Measurements from ENCODE around the gene MSRB3. TPM values are rescaled to one million over a fixed set of nuclear protein-coding genes. Genes with fewer than 3 reads are reported as not detected.

Gene MSRB3
- total RNA-seq, 2 donors from 2014 or later: 3.5 to 29.6 TPM

- Histone ChIP-seq H3K4me3 (no peak overlapping the region), H3K36me3 (no peaks in the 10 kb centered on the region), H3K27ac (no peak overlapping the region), H3K9me3 (no peaks in the 10 kb centered on the region), H3K4me1 (no peaks in the 10 kb centered on the region), H3K27me3 (no peaks in the 10 kb centered on the region), H3K9ac (ENCODE audit: low read depth in 2 of 2, low read length in 2 of 2) (no peak overlapping the region)
- DNase-seq: no peak
- intact Hi-C loops (cut with DNase I): no loop called here
- no peak for TF ChIP-seq CTCF (IDR thresholded peaks at IDR 0.05)
Observed at GRCh38 chr12:65462484-65462883, 184.0 kb downstream of the MSRB3 start.

- H3K27me3 ChIP-seq: no peaks in the 10 kb centered on the region
- no peaks in the 10 kb centered on the region for H3K4me1 ChIP-seq
- H3K36me3 ChIP-seq: no peaks in the 10 kb centered on the region
- no peak overlapping the region for H3K4me3 ChIP-seq
- no peaks in the 10 kb centered on the region for H3K9me3 ChIP-seq
- no peak for DNase-seq
- H3K27ac ChIP-seq: no peak overlapping the region
- intact Hi-C loops (cut with DNase I): no loop called here
- no peak for TF ChIP-seq CTCF (IDR thresholded peaks at IDR 0.05)
- H3K9ac ChIP-seq (ENCODE audit: low read depth in 2 of 2, low read length in 2 of 2): no peak overlapping the region
Observed at GRCh38 chr12:65463082-65463481, 184.6 kb downstream of the MSRB3 start.

- Histone ChIP-seq H3K9me3 (no peaks in the 10 kb centered on the region), H3K4me3 (no peak overlapping the region), H3K36me3 (no peaks in the 10 kb centered on the region), H3K9ac (ENCODE audit: low read depth in 2 of 2, low read length in 2 of 2) (no peak overlapping the region), H3K27me3 (no peaks in the 10 kb centered on the region), H3K27ac (no peak overlapping the region), H3K4me1 (no peaks in the 10 kb centered on the region)
- intact Hi-C loops (cut with DNase I): no loop called here
- DNase-seq: no peak
- no peak for TF ChIP-seq CTCF (IDR thresholded peaks at IDR 0.05)
Observed at GRCh38 chr12:65463611-65464010, 185.1 kb downstream of the MSRB3 start.

GRCh38 chr12:65464930-65465329 is 186.4 kb downstream of the MSRB3 start:
- no peak overlapping the region for H3K27ac ChIP-seq
- DNase-seq: no peak
- H3K36me3 ChIP-seq: no peaks in the 10 kb centered on the region
- no peaks in the 10 kb centered on the region for H3K27me3 ChIP-seq
- H3K4me3 ChIP-seq: no peak overlapping the region
- H3K9ac ChIP-seq (ENCODE audit: low read depth in 2 of 2, low read length in 2 of 2): no peak overlapping the region
- intact Hi-C loops (cut with DNase I): no loop called here
- no peaks in the 10 kb centered on the region for H3K4me1 ChIP-seq
- no peaks in the 10 kb centered on the region for H3K9me3 ChIP-seq
- TF ChIP-seq CTCF (IDR thresholded peaks at IDR 0.05): no peak

- no peak for TF ChIP-seq CTCF (IDR thresholded peaks at IDR 0.05)
- no peaks in the 10 kb centered on the region for H3K36me3 ChIP-seq
- no peaks in the 10 kb centered on the region for H3K9me3 ChIP-seq
- intact Hi-C loops (cut with DNase I): no loop called here
- no peaks in the 10 kb centered on the region for H3K27me3 ChIP-seq
- no peak overlapping the region for H3K9ac ChIP-seq (ENCODE audit: low read depth in 2 of 2, low read length in 2 of 2)
- H3K4me3 ChIP-seq: no peak overlapping the region
- DNase-seq: no peak
- no peaks in the 10 kb centered on the region for H3K4me1 ChIP-seq
- no peak overlapping the region for H3K27ac ChIP-seq
Observed at GRCh38 chr12:65465766-65466547, 187.5 kb downstream of the MSRB3 start.
